Large intestine (tissue), 1 donor: ENCODE results near the gene STK11. TPM values are rescaled to one million over a fixed set of nuclear protein-coding genes. Genes with fewer than 3 reads are reported as not detected.

Experiments
- polyA plus RNA-seq: library from polyadenylated mRNA; unstranded; fragments of 120-200 nt; gene quantifications from one replicate; pipeline ENCODE4 v1.2.1, GENCODE V29; 2013

STK11 gene
- polyA plus RNA-seq, 1 donor: 67.1 TPM

Other genes with a start within 250 kb of the STK11 start
- gene WDR18, start 221.4 kb upstream of the STK11 start, polyA plus RNA-seq: 33.7 TPM
- 0.22 TPM for gene GRIN3B, start 205.4 kb upstream of the STK11 start, polyA plus RNA-seq
- 144 TPM for gene TMEM259, start 184.7 kb upstream of the STK11 start, polyA plus RNA-seq
- gene RNU6-2, start 184.3 kb upstream of the STK11 start, polyA plus RNA-seq: not detected
- 31.5 TPM for gene CNN2, start 179.2 kb upstream of the STK11 start, polyA plus RNA-seq
- 5.7 TPM for gene ABCA7, start 165.7 kb upstream of the STK11 start, polyA plus RNA-seq
- 14.0 TPM for gene ARHGAP45, start 138.6 kb upstream of the STK11 start, polyA plus RNA-seq
- 130 TPM for gene POLR2E, start 110.4 kb upstream of the STK11 start, polyA plus RNA-seq
- gene GPX4, start 101.8 kb upstream of the STK11 start, polyA plus RNA-seq: 394 TPM
- 25.1 TPM for gene SBNO2, start 31.5 kb upstream of the STK11 start, polyA plus RNA-seq
- gene CBARP, start 32.2 kb downstream of the STK11 start, polyA plus RNA-seq: 2.0 TPM
- gene ATP5F1D, start 36.0 kb downstream of the STK11 start, polyA plus RNA-seq: 136 TPM
- 110 TPM for gene MIDN, start 42.8 kb downstream of the STK11 start, polyA plus RNA-seq
- 564 TPM for gene CIRBP, start 63.6 kb downstream of the STK11 start, polyA plus RNA-seq
- gene FAM174C, start 69.8 kb downstream of the STK11 start, polyA plus RNA-seq: 37.4 TPM
- gene EFNA2, start 80.1 kb downstream of the STK11 start, polyA plus RNA-seq: 25.6 TPM
- gene NDUFS7, start 178.1 kb downstream of the STK11 start, polyA plus RNA-seq: 91.9 TPM
- gene GAMT, start 195.8 kb downstream of the STK11 start, polyA plus RNA-seq: 16.0 TPM
- 97.8 TPM for gene DAZAP1, start 201.8 kb downstream of the STK11 start, polyA plus RNA-seq
- gene RPS15, start 232.6 kb downstream of the STK11 start, polyA plus RNA-seq: 1,404 TPM
- gene APC2, start 244.3 kb downstream of the STK11 start, polyA plus RNA-seq: 5.6 TPM